Measurements from ENCODE around the gene SAYSD1.

- TF ChIP-seq CTCF (IDR thresholded peaks at IDR 0.05) (no peak), POLR2A (IDR thresholded peaks at IDR 0.05) (no peak), EP300 (IDR thresholded peaks at IDR 0.05) (no peak)
Observed at GRCh38 chr6:39076623-39077535, 38.1 kb downstream of the SAYSD1 start.
